ENCODE results near the gene LSM12. TPM values are rescaled to one million over a fixed set of nuclear protein-coding genes. Genes with fewer than 3 reads are reported as not detected.
A peak's percentile ranks its signal among the peaks of the same experiment; 100 is the strongest.

Gene LSM12
- total RNA-seq, 1 experiment from 2014 or later = 128 TPM

GRCh38 chr17:44006598-44007345 lies 59.7 kb downstream of the LSM12 start:
- Histone ChIP-seq H3K4me1 (ENCODE audit: insufficient read depth, low read length) (peaks cover 3% of the 10 kb centered on the region; the same call in 1 of the 2 replicates), H3K18ac (ENCODE audit: insufficient read length, low read depth, low read length) (peak overlapping the region; percentile 58), H4K91ac (ENCODE audit: insufficient read length, low read depth, low read length) (no peak overlapping the region), H3K23ac (ENCODE audit: insufficient read length, low read depth, low read length) (no peak overlapping the region), H3K4me2 (ENCODE audit: insufficient read depth, insufficient read length, low read length) (peak overlapping the region; percentile 76), H3K56ac (ENCODE audit: insufficient read length, low read depth, low read length) (no peak overlapping the region), H3K14ac (ENCODE audit: insufficient read depth, low read length) (peak overlapping the region; percentile 62; the same call in 1 of the 2 replicates), H3K27ac (ENCODE audit: insufficient read length, low read depth, low read length) (no peak overlapping the region), H4K20me1 (ENCODE audit: control insufficient read depth, insufficient read depth, insufficient read length) (peaks cover 6% of the 10 kb centered on the region), H2AFZ (ENCODE audit: low read length) (no peak overlapping the region), H3K23me2 (ENCODE audit: insufficient read length, low read depth, low read length, poor library complexity, severe bottlenecking) (peaks cover 35% of the 10 kb centered on the region), H2BK120ac (ENCODE audit: low read depth, low read length, poor library complexity, severe bottlenecking) (no peak overlapping the region), H2BK12ac (ENCODE audit: insufficient read length, low read depth, low read length) (no peak overlapping the region), H2BK5ac (ENCODE audit: insufficient read length, low read length) (no peak overlapping the region), H4K5ac (ENCODE audit: insufficient read length, low read depth, low read length) (no peak overlapping the region), H3K27me3 (ENCODE audit: insufficient read depth, low read length) (no peaks in the 10 kb centered on the region; the same call in 1 of the 2 replicates), H2BK15ac (ENCODE audit: low read depth, low read length) (no peak overlapping the region), H3K79me2 (ENCODE audit: insufficient read depth, low read length) (no peaks in the 10 kb centered on the region), H3T11ph (ENCODE audit: low read length) (no peak overlapping the region), H2BK20ac (ENCODE audit: low read depth, low read length, poor library complexity, severe bottlenecking) (no peak overlapping the region), H3K79me1 (ENCODE audit: insufficient read depth, low read depth, low read length, poor library complexity, severe bottlenecking) (no peaks in the 10 kb centered on the region), H2AK5ac (ENCODE audit: insufficient read length, low read length) (no peak overlapping the region), H3K9ac (ENCODE audit: extremely low read depth, insufficient read length, low read length) (peak overlapping the region; percentile 35), H3K4ac (ENCODE audit: low read depth, low read length) (no peak overlapping the region), H3K9me3 (ENCODE audit: control insufficient read depth, low read depth, low read length) (no peaks in the 10 kb centered on the region), H4K8ac (replicated peaks; ENCODE audit: insufficient read length, low read depth, low read length) (no peak overlapping the region)
- peak; percentile 75 for TF ChIP-seq CTCF (conservative IDR thresholded peaks at IDR 0.05)
- Mint-ChIP-seq H3K4me1 (peaks cover 19 to 27% of the 10 kb centered on the region in 2 experiments), H3K27me3 (ENCODE audit: low read depth) (peaks cover 30% of the 10 kb centered on the region), H3K36me3 (ENCODE audit: insufficient read depth in 1 of 3, low read depth in 3 of 3) (peaks cover 7 to 18% (median 14%) of the 10 kb centered on the region in 3 experiments; a peak in 6 of 7 replicates), H3K9me3 (no peaks in the 10 kb centered on the region), H3K4me3 (peak overlapping the region; percentile 77 to 89), H3K27ac (peak overlapping the region in 2 of 3 experiments; percentile 92 to 94; a peak in 3 of 7 replicates)
- no CpG with 5 or more reads among the region's 40 CpGs for WGBS (ENCODE audit: extremely low coverage, insufficient read length, low lambda C conversion rate)
- peak; percentile 100 for DNase-seq

All from H9 (cell line).